ENCODE measurements around the gene PDE8B.

PDE8B gene

DNA sequence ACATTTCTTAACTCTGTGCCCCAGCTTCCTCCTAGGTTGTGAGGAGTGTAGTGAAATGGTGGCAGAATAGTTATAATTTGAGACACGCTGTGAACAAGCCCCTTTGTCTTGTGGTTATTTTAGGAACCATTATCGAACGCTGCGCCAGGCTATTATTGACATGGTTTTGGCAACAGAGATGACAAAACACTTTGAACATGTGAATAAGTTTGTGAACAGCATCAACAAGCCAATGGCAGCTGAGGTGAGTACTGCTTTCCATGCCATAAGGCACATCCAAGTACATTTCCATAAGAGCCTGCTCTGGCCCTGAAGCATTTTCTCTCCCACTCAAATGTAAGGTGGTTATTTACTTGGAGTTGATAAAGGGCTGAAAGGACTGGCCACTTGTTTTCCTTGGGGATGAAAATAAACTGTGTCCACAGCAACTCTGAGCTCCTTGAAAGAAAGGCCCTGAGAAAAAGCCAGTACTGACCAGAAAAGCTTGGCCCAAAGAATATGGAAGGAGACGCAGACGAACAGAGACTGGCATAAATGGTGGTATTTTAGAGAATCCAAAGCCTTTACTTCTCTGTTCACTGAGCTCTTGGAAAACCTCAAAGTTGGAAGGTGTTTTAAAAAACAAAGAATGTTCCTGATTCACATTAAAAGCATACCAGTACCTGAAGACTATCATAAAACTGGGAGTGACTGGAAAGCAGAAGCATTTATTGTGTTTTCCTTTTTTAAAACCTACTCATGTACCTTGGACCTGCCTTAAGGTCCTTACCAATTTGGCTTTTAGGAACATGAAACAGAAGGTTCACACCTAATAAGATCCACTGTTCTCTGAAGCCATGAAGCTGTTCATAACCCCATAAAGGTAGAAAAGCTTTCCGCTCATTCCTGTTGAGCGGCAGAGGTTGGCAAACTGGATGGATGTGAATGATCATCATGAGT lies 209.4 kb downstream of the PDE8B start:
- no peak overlapping the region for H3K27ac ChIP-seq
- H3K4me3 ChIP-seq: no peak overlapping the region

- H3K27ac ChIP-seq: no peak overlapping the region
Observed at GRCh38 chr5:77420940-77421339, 210.5 kb downstream of the PDE8B start.

DNA sequence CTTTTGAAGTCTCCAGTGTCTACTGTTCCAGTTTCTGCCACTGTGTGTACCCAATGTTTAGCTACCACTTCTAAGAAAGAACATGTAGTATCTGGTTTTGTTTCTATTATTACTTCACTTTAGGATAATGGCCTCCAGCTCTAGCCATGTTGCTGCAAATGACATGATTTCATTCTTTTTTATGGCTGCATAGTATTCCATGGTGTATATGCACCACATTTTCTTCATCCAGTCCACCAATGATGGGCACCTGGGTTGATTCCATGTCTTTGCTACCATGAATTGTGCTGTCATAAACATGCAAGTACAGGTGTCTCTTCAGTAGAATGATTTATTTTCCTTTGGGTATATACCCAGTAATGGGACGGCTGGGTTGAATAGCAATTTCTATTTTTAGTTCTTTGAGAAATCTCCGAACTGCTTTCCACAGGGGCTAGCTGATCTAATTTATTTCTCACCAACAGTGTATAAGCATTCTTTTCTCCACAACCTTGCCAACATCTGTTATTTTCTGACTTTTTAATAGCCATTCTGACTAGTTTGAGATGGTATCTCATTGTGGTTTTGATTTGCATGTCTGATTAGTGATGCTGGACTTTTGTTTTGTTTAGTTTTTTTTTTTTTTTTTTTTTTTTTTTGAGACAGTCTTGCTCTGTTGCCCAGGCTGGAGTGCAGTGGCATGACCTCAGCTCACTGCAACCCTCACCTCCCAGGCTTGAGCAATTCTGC lies 212.7 kb downstream of the PDE8B start:
- Histone ChIP-seq H3K4me3 (no peak overlapping the region), H3K27ac (no peak overlapping the region)

More at GRCh38 chr5:77420940-77421339, 210.5 kb downstream of the PDE8B start:
- H3K4me3 ChIP-seq: no peak overlapping the region

GRCh38 chr5:77424921-77425320 lies 214.4 kb downstream of the PDE8B start:
- Histone ChIP-seq H3K27ac (no peak overlapping the region), H3K4me3 (no peak overlapping the region)

DNA sequence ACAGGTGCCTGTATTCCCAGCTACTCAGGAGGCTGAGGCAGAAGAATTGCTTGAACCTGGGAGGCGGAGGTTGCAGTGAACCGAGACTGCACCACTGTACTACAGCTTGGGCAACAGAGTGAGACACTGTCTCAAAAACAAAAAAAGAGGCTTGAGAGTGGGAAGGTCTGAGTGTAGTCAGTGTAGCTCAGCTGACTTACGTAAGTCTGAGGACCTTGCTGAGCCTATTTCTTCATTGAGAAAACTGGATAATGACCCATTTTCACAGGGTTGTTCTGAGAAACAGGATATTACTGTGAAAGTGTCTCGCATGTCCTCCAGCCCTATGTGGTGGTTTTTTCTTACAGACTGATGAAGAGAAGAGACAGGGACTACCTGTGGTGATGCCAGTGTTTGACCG lies 214.9 kb downstream of the PDE8B start:
- H3K27ac ChIP-seq: no peak overlapping the region
- no peak overlapping the region for H3K4me3 ChIP-seq

- Histone ChIP-seq H3K4me3 (no peak overlapping the region), H3K27ac (no peak overlapping the region)
Observed at GRCh38 chr5:77425998-77426659, 215.6 kb downstream of the PDE8B start.

DNA sequence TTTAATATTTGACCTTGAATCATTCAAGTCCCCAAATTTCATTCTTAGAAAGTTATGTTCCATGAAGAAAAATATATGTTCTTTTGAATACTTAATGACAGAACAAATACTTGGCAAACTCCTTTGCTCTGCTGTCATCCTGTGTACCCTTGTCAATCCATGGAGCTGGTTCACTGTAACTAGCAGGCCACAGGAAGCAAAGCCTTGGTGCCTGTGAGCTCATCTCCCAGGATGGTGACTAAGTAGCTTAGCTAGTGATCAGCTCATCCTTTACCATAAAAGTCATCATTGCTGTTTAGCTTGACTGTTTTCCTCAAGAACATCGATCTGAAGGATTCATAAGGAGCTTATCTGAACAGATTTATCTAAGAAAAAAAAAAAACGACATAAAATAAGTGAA lies 216.2 kb downstream of the PDE8B start:
- no peak overlapping the region for H3K4me3 ChIP-seq
- H3K27ac ChIP-seq: no peak overlapping the region

GRCh38 chr5:77427998-77428397 lies 217.5 kb downstream of the PDE8B start:
- Histone ChIP-seq H3K27ac (peak overlapping the region in 2 of 21 experiments; percentile 31 to 58), H3K4me3 (no peak overlapping the region)

GRCh38 chr5:77428526-77428925 lies 218.0 kb downstream of the PDE8B start:
- Histone ChIP-seq H3K4me3 (no peak overlapping the region), H3K27ac (peak overlapping the region in 5 of 21 experiments; percentile 1 to 58 (median 27))

GRCh38 chr5:77430726-77431125 lies 220.2 kb downstream of the PDE8B start:
- no peak overlapping the region for H3K27ac ChIP-seq
- H3K4me3 ChIP-seq: no peak overlapping the region

GRCh38 chr5:77431286-77431685 lies 220.8 kb downstream of the PDE8B start:
- no peak overlapping the region for H3K27ac ChIP-seq
- H3K4me3 ChIP-seq: no peak overlapping the region

- Histone ChIP-seq H3K4me3 (no peak overlapping the region), H3K27ac (no peak overlapping the region)
Observed at GRCh38 chr5:77431719-77432118, 221.2 kb downstream of the PDE8B start.

DNA sequence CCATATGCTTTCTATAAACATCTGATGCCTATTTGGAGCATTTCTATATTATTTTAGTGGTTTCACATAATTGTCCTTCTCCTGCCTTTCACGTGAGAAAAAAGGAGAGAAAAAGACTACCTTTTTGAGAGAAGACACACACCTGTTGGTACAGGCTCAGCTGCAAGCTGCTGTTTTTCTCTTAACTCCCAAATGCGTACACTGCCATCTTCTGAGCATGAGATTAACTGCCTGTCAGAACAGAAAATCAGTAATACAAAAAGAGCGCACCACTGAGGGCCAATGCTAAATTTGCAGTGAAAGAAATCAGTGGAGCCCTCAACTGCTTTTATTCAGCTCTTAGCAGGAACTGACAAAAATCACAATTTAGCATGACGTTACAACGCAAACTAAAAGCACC lies 226.7 kb downstream of the PDE8B start:
- Histone ChIP-seq H3K27ac (no peak overlapping the region), H3K4me3 (no peak overlapping the region)

DNA sequence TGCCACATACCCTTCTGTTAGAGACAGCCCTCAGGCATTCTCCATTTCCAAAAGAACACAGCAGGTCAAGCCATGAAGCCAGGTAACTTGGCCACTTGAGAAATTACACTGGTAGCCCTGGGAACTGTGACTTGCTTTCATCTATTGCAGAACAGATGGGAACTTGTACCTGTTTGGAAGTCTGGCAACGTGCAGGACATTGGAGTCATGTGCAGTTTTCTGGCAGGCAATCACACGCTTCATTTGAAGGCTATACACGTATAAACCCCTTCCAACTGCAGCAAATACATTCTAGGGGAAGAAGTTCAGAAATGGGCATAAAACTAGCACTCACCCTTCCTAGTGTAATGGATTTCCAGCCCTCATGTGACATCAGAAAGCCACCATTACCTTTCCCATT lies 227.6 kb downstream of the PDE8B start:
- H3K27ac ChIP-seq: no peak overlapping the region
- no peak overlapping the region for H3K4me3 ChIP-seq

- Histone ChIP-seq H3K27ac (no peak overlapping the region), H3K4me3 (no peak overlapping the region)
Observed at GRCh38 chr5:77443670-77444069, 233.2 kb downstream of the PDE8B start.

DNA sequence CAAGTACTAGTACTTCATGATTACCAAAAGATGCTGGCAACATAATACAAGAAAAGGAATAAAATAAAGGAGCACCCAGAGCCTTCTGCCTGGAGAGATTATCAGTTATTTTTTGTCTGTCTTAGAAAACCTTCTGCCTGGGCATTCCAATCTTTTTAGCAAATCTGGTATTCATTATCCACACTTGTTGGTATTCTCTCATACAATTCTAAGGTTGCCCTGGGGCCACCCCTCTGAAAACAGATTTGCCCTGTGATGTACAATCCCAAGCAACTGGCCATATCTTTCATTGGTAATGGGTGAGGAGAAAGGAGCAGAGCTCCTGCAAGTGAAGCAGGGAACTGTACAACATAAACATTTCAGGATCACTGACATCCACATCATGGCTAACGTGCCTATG lies 233.9 kb downstream of the PDE8B start:
- H3K4me3 ChIP-seq: no peak overlapping the region
- no peak overlapping the region for H3K27ac ChIP-seq

GRCh38 chr5:77448831-77449230 lies 238.4 kb downstream of the PDE8B start:
- H3K27ac ChIP-seq: no peak overlapping the region
- H3K4me3 ChIP-seq: no peak overlapping the region

DNA sequence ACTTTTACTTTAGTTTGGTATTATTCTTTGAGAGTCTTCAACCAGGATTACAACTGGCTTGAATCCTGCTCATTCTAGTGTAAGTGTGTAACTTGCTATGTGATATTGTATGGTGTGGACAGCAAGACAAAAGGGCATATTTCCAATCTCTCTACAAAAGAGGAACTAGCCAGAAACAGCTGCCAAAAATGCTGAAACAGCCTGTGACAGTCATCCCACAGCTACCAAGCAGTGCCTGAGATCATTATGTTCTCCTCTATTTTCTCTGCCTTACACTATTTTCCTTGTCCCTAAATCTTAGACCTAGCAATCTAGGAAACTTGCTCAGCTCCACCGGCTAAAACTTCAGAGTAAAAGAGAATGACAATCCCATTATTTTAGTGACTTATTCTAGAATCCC lies 238.8 kb downstream of the PDE8B start:
- no peak overlapping the region for H3K27ac ChIP-seq
- no peak overlapping the region for H3K4me3 ChIP-seq

GRCh38 chr5:77449981-77450380 lies 239.5 kb downstream of the PDE8B start:
- H3K4me3 ChIP-seq: no peak overlapping the region
- no peak overlapping the region for H3K27ac ChIP-seq

- no peak overlapping the region for H3K4me3 ChIP-seq
- H3K27ac ChIP-seq: no peak overlapping the region
Observed at GRCh38 chr5:77452351-77452750, 241.9 kb downstream of the PDE8B start.

DNA sequence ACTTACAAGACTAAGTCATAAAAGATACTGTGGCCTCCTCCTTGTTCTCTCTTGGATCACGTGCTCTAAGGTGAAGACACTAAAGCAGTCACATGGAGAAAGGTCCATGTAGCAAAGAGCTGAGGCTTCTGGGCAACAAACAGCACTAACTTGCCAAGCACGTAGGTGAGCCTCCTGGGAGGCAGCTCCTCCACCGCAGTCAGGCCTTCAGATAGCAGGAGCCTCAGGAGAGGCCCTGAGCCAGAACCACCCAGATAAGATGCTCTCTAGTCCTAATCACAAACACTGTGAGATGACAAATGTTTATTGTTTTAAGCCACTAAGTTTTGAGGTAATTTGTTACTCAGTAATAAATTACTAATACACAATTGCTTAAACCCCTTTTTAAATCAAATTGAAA lies 243.6 kb downstream of the PDE8B start:
- Histone ChIP-seq H3K27ac (no peak overlapping the region), H3K4me3 (no peak overlapping the region)
